T-helper 9 cell (primary cell): ENCODE results near the gene EIPR1.

Source experiments
- DNase-seq: peaks from one replicate; pipeline ENCODE4 v3.0.0-alpha.2; 2020
- total RNA-seq, 2 donors: gene quantifications; one replicate each; lab custom pipeline; 2026; lab: John Stamatoyannopoulos, UW

The EIPR1 gene
- 21.7 to 34.2 reads per million in 2 donors for total RNA-seq

DNA sequence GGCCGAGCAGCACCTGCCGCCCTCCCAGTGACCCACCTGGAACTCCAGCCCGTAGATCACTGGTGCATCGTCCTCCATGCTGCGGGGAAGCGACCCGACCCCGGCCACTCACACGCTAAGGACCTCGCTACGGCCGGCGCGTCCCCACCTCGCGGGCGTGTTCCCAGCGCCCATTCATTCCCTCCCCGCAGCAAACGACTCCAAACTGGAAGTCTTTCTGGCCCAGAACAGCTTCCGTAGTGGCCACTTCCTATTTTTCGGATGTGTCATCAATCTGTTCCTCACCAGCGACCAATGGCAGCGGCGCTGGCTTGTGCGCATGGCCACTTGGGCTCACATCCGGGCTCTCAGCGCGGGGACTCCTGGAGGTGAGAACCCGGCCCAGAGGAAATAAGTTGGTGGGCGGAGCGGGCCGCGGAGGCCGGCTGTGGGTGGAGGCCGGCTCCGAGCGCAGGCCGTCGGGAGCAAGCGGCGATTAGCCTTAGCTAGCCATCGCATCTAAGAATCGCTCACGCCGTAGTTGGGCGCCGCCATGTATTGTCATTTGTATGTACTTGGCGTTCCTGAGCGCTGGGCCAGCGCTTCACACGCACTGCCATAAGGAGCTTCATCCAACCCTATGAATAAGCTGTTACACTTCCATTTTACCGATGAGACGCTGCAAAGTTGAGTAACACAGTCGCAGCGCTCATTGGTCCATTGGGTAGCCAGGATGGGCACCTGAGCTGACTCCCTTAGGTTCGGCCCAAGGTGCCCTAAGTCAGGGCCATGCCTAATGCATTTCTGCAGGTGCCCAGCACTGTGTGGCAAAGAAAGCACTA, at the start of gene EIPR1:
Gene EIPR1, minus strand, starts transcription at position 207 of the 821 bp plus-strand sequence. Its CDS starts 129 bp downstream, at position 78.
- peak; percentile 93 for DNase-seq

GRCh38 chr2:3427272-3427671, 49.7 kb upstream of the EIPR1 start:
- DNase-seq = no peak

DNA sequence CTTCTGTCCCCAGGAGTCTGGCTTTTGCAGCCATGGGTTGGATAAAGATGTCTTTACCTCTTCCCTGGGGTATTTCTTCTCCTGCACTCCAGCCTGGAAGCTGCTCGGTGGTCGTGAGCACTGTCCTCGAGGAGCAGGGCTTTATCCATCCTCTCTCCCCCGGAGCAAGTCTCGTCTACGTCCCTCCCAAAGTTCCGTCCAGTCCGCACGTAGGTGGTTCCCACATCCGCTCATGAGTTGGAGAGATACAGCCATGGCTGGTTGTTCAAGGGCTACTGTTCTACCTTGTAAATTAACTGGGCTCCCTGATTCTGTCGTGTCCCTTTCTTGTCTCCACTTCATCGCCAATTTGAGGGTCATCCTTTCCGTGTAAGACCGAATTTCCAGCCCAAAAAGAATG, 49.0 kb upstream of the EIPR1 start:
- no peak for DNase-seq

GRCh38 chr2:3424171-3424795, 46.7 kb upstream of the EIPR1 start:
- DNase-seq = no peak

GRCh38 chr2:3423492-3424170, 46.0 kb upstream of the EIPR1 start:
- DNase-seq = peak; percentile 75

GRCh38 chr2:3422161-3422779, 44.7 kb upstream of the EIPR1 start:
- DNase-seq = no peak

GRCh38 chr2:3421580-3421979, 44.0 kb upstream of the EIPR1 start:
- no peak for DNase-seq

GRCh38 chr2:3420769-3421397, 43.3 kb upstream of the EIPR1 start:
- DNase-seq = no peak

DNA sequence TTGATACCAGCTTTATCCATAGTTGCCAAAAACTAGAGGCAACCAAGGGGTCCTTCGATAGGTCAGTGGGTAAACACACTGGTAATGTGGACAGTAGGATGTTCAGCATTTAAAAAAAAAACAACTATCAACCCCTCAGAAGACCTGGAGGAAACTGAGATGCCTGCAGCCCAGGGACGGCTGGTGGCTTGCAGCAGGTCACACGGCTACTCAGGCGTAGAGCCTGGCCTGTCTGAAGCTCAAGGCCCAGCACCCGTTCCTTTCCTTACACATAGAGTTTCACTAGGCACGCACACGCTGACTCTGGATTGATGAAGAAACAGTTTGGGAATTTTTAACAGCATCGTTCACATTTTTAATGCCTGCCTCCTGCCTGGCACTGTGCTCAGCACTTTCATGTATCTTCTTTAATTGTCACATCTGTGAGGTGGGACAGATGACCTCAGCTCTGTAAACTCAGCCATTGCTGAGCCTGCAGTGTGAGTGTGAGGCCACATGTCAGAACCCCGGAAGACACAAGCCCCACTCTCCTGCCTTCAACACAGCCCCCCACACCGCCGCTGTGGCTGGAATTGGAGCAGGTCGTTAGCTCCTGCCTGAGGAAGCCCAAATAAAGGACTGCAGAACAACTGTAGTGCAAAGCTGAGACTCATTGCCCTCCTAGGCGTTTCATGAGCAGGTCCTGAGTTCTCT, 42.6 kb upstream of the EIPR1 start:
- no peak for DNase-seq

- DNase-seq = no peak
These were observed 41.3 kb upstream of the EIPR1 start for GRCh38 chr2:3418766-3419404.

DNA sequence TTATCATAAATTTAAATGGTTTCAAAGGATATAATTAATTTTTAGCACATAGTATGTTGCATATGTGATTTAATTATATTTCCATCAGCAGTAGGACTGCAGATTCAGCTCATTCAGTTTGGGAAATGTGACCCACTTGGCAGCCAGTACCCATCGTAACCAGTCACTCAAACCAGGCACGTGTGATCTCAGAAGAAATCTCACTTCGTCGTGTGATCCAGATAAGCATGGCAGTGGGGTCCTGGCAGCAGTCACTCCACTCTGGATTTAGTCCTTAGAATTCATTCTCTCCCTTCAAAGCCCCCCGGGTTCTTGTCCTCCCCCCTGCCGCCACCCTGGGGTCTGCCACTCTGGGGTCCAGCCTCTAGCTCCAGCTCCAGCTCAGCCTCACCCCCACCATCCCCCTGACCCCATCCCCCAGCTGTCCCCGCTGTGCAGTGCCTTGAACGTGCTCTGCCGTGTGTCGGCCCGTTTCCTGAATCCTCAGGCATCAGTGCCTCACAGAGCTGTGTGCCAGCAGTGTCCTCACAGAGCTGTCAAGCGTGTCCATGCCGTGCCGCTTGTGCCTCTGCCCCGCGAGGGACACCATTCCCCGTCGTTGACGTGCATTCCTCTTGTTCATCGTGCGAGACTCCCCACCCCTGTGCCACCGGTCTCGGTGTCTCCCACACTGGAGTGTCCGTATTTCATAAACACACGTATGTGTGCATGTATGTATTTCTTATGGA, 36.7 kb upstream of the EIPR1 start:
- DNase-seq = no peak

- DNase-seq = no peak
These were observed 36.1 kb upstream of the EIPR1 start for GRCh38 chr2:3413697-3414096.

- DNase-seq = no peak
These were observed 33.5 kb upstream of the EIPR1 start for GRCh38 chr2:3411103-3411502.

GRCh38 chr2:3409627-3410170, 32.1 kb upstream of the EIPR1 start:
- no peak for DNase-seq

- DNase-seq = no peak
These were observed 31.2 kb upstream of the EIPR1 start for GRCh38 chr2:3408781-3409180.

DNA sequence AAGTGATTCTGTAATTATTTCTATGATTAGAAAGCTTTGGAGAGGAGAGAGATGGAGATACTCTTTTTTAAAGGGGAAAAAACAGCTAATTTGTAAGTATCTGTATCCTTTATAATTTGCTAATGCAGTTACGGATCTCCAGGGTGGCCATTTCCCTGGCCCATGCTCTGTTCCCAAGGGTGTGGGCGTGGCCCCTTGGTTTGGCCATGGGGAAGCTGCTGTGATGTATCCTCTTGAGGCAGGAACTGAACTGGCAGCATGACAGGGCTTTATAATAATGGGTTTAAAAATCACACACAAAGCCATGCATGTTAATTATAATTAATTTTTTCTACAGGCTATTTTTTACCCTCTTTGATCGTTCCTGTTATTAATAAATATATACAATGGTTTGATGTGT, 28.9 kb upstream of the EIPR1 start:
- DNase-seq = no peak

DNA sequence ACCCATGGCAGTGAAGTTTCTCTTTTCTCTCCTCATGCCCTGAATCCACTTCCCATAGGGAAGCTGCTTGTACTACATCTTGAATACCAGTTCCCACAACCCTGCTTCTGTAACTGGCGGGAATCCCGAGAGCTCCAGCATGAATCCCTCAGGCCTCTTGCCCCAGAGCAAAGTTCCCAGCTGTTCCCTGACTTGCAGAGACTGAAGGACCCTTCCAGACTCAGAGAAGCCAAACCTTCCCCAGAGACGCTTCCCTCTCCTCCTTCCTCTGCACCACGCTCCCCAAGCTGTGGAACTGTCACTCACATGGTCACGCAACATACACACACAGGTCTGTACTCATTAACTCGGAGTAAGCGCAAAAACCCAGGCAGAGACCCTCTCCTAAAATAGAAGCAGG, 28.3 kb upstream of the EIPR1 start:
- DNase-seq = no peak

GRCh38 chr2:3405307-3405706, 27.7 kb upstream of the EIPR1 start:
- DNase-seq = no peak

GRCh38 chr2:3404349-3404894, 26.8 kb upstream of the EIPR1 start:
- DNase-seq = no peak
